Stimulated activated CD8-positive, alpha-beta memory T cell treated with anti-CD3 and anti-CD28 coated beads, Interleukin-12 subunit alpha, Interleukin-12 subunit beta, amount 100 ng/mL, for 24 hours (primary cell): ENCODE data around the gene PIP4K2C.
A peak's percentile ranks its signal among the peaks of the same experiment; 100 is the strongest.

ENCODE experiments used
- DNase-seq: peaks from one replicate; pipeline ENCODE4 v3.0.0-alpha.2; 2020; ENCODE audit errors: extremely low read depth

The PIP4K2C gene

GRCh38 chr12:57590864-57591781 is at the start of gene PIP4K2C:
TSS of gene PIP4K2C (plus strand) at chr12:57591192. CDS start at chr12:57591290, 98 bp downstream.
- DNase-seq = peak; percentile 53

GRCh38 chr12:57541717-57542116 is 49.3 kb upstream of the PIP4K2C start:
- DNase-seq = no peak

DNA sequence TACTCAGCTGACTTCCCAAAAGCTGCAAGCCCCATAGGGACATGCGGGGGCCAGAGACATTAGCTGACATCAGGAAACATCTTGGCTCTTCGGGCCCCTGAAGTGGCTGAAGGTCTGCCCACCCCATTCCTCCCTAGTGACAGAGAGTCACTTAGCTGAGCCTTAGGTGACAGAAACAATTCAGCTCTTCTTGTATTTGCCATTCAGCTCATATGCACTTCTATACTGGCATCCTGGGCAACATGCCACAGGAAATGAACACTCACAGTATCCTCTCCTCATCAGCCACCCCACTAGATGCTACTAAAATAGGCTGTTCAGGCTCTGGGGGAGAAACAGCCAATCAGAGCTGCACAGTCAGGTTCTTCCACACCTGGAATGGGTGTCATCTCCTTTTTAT is 47.4 kb upstream of the PIP4K2C start:
- no peak for DNase-seq

DNA sequence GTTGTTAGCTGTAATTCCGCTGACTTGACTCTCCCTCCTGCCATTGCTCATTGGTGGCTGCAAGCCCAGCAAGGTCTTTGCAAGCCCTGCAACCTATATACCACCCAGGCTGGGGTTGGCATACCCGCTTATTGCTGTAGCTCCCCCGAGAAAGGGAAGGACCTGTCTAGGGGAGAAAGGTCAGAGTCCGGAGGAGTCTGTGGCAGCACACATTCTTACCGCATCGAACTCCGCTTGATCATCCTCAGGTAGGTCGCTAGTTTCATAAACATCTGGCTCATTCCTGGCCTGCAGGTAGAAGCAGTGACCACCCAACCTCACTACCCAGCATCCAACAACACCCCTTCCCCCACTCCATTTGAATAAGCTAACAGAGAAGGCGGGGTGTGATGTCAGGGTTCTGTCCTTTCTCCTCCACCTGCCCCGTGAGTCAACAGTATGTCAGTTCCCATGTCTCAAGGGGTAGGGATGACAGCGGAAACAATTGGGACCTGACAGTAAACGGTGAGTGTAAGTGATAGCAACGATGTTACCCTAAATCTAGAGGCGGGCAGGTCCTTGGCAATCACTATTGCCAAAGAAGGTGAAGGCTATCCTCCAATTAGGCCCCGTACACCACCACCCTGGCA is 45.1 kb upstream of the PIP4K2C start:
- no peak for DNase-seq

GRCh38 chr12:57546438-57547287 is 44.3 kb upstream of the PIP4K2C start, which contains the start of gene DCTN2:
TSS of gene DCTN2 (minus strand) at chr12:57547192. CDS start at chr12:57547063, 129 bp downstream.
- DNase-seq = peak; percentile 83

GRCh38 chr12:57547288-57548012 is 43.5 kb upstream of the PIP4K2C start:
- no peak for DNase-seq

- DNase-seq = no peak
Measured at GRCh38 chr12:57548013-57548315, 43.0 kb upstream of the PIP4K2C start.

DNA sequence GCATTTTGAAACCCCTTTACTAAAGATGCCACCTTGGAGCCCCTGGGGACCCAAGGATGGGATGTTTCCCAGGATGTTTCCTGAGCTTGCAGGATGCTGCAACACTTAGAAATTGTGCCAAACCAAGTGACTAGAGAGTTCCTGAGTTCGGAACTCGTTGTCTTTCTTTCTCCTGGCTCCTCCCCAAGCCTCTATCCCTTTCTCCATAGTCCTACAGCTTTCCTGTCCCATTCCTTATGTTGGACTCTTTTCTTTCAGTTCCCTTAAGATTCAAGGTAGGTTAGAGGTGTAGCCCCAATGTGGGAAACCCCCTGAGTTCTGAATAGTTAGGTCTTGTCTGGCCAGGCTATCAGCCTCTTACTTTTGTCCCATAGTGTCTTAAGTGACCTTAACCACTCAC is 42.5 kb upstream of the PIP4K2C start:
- DNase-seq = no peak

GRCh38 chr12:57549203-57549908 is 41.6 kb upstream of the PIP4K2C start:
- DNase-seq = no peak

GRCh38 chr12:57549909-57550640 is 40.9 kb upstream of the PIP4K2C start, which contains the start of gene KIF5A:
TSS of gene KIF5A (plus strand) at chr12:57550044. CDS start at chr12:57550272, 228 bp downstream.
- DNase-seq = peak; percentile 35

- no peak for DNase-seq
Measured at GRCh38 chr12:57550641-57551549, 40.1 kb upstream of the PIP4K2C start.

DNA sequence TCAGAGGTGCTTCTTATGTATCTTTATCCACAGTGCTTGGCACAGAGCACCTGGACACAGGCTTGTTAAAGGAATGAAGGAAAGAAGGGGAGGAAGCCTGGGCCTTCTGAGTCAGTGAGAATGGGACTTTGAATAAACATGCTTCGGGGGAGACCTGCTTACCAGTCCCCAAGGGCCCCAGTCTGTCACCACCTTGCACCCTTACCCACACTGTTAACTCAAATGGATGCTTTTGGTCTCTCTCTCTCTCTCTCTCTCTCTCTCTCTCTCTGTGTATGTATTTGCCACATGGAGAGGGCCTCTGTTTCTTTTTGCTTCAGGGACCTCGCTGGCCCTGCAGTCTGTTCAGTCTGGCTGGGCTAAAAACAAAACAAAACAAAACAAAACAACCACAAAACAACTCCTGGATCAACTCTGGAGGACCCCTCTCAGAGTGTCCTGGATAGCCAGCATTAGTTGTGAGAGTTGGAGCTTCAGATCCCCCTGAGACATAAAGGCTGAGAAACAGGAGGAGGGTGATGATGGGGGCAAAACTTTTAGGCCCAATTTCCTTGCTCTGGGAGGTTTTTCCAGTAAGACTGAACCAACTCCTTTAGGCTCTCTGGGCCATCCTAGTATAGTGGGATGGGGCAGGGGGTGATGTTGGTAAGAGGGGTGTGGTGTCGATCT is 39.2 kb upstream of the PIP4K2C start:
- DNase-seq = no peak

GRCh38 chr12:57552306-57552651 is 38.7 kb upstream of the PIP4K2C start:
- DNase-seq = no peak

DNA sequence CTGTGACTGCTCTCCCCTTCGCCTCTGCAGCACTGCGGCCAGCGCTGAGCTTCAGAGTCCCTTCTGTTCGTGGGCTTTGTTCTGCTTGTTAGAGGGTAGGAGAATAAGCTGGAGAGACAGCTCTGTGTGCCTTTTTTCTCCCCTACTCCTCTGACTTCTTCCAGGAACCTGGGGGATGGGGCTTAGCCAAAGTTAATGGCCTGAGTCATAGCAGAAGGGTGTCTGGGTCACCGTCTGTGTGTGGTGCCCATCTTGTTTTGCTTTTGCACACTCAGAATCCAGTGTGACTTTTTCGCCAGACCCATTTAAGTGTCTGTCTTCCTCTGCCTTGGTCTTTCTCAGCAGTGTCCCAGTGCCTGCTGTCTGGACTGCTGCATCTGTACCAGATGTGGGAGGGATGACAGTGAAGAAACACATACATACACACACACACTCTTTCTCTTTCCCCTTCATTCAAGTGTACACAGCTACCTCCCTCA is 38.1 kb upstream of the PIP4K2C start:
- no peak for DNase-seq

DNA sequence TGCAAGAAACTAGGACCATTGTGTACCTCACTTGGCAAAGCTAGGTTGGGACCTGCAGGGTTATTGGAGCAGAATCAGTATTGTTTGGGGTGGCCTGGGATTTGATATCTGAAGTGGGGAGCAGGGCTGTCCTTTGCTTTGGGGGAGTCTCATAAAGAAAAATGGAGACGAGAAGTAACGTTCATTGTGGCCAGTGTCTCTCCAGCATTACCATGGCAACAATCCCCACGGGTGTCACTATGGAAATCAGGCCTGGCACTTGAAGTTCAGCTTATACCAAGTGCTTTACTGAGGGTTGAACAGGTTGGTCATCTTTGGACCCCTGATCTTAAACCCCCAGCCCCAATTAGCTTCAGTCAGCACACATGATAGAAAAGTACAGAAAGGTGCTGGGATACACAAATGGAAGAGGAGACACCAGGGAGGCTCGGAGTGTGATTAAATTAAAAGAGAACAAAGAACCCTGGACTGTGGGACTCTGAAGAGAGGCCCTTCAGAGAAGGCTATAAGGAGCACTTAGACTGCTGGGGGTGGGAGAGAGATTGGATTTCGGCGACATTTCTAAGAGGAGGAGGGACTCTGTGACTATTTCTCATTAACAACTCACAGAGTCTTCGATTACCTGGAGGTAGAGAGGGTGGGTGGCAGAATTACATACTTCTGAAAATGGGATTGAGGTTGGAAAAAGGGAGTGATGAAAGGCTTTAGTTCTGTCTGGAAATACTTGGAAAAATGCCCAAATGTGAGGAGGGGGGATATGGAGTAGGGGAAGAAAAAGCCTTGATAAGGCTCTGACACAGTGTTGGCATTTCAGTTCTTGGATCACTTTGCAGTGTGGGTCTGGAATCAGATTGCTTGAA is 37.4 kb upstream of the PIP4K2C start:
- no peak for DNase-seq

GRCh38 chr12:57554453-57554852 is 36.5 kb upstream of the PIP4K2C start:
- no peak for DNase-seq

- no peak for DNase-seq
Measured at GRCh38 chr12:57554897-57555296, 36.1 kb upstream of the PIP4K2C start.
